Measurements from ENCODE around the gene ZBTB17.

ZBTB17 gene

GRCh38 chr1:15935056-15935950 lies 40.6 kb downstream of the ZBTB17 start:
- H3K36me3 ChIP-seq (replicated peaks): peaks cover 64% of the 10 kb centered on the region
- H3K27me3 ChIP-seq (replicated peaks): no peaks in the 10 kb centered on the region
- no peak for DNase-seq
- in situ Hi-C loops (cut with HindIII; ENCODE audit: low pct_ligation_motif_present, low sequenced_read_pairs): no loop called here
- H3K4me3 ChIP-seq (ENCODE audit: low read depth, low read length): no peak overlapping the region
- no peak overlapping the region for H3K27ac ChIP-seq
- TF ChIP-seq CTCF (IDR thresholded peaks at IDR 0.05; ENCODE audit: low read depth, low read length, missing control alignments): no peak

GRCh38 chr1:15934211-15935055 lies 41.5 kb downstream of the ZBTB17 start:
- Histone ChIP-seq H3K36me3 (replicated peaks) (peaks cover 71% of the 10 kb centered on the region), H3K27me3 (replicated peaks) (no peaks in the 10 kb centered on the region), H3K4me3 (ENCODE audit: low read depth, low read length) (no peak overlapping the region), H3K27ac (no peak overlapping the region)
- in situ Hi-C loops (cut with HindIII; ENCODE audit: low pct_ligation_motif_present, low sequenced_read_pairs): no loop called here
- DNase-seq: no peak
- TF ChIP-seq CTCF (IDR thresholded peaks at IDR 0.05; ENCODE audit: low read depth, low read length, missing control alignments): no peak

DNA sequence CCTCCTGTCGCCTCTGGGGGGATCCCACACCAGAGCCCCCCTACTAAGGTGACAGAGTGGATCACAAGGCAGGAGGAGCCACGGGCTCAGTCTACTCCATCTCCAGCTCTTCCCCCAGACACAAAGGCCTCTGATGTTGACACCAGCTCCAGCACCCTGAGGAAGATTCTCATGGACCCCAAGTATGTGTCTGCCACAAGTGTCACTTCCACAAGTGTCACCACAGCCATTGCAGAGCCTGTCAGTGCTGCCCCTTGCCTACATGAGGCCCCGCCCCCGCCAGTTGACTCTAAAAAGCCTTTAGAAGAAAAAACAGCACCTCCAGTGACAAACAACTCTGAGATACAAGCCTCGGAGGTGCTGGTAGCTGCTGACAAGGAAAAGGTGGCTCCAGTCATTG lies 42.2 kb downstream of the ZBTB17 start:
- Histone ChIP-seq H3K27me3 (replicated peaks) (no peaks in the 10 kb centered on the region), H3K36me3 (replicated peaks) (peaks cover 71% of the 10 kb centered on the region), H3K27ac (no peak overlapping the region), H3K4me3 (ENCODE audit: low read depth, low read length) (no peak overlapping the region)
- TF ChIP-seq CTCF (IDR thresholded peaks at IDR 0.05; ENCODE audit: low read depth, low read length, missing control alignments): no peak
- in situ Hi-C loops (cut with HindIII; ENCODE audit: low pct_ligation_motif_present, low sequenced_read_pairs): no loop called here
- no peak for DNase-seq

DNA sequence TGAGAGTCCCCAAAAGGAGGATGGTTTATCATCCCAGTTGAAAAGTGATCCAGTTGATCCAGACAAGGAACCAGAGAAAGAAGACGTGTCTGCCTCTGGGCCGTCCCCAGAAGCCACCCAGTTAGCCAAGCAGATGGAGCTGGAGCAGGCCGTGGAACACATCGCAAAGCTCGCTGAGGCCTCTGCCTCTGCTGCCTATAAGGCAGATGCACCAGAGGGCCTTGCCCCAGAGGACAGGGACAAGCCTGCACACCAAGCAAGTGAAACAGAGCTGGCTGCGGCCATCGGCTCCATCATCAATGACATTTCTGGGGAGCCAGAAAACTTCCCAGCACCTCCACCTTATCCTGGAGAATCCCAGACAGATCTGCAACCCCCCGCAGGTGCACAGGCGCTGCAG lies 43.3 kb downstream of the ZBTB17 start:
- in situ Hi-C loops (cut with HindIII; ENCODE audit: low pct_ligation_motif_present, low sequenced_read_pairs): no loop called here
- no peak for DNase-seq
- TF ChIP-seq CTCF (IDR thresholded peaks at IDR 0.05; ENCODE audit: low read depth, low read length, missing control alignments): no peak
- no peak overlapping the region for H3K27ac ChIP-seq
- no peak overlapping the region for H3K4me3 ChIP-seq (ENCODE audit: low read depth, low read length)
- no peaks in the 10 kb centered on the region for H3K27me3 ChIP-seq (replicated peaks)
- H3K36me3 ChIP-seq (replicated peaks): peaks cover 76% of the 10 kb centered on the region

- no peak overlapping the region for H3K4me3 ChIP-seq (ENCODE audit: low read depth, low read length)
- in situ Hi-C loops (cut with HindIII; ENCODE audit: low pct_ligation_motif_present, low sequenced_read_pairs): no loop called here
- H3K36me3 ChIP-seq (replicated peaks): peaks cover 72% of the 10 kb centered on the region
- TF ChIP-seq CTCF (IDR thresholded peaks at IDR 0.05; ENCODE audit: low read depth, low read length, missing control alignments): no peak
- no peak overlapping the region for H3K27ac ChIP-seq
- H3K27me3 ChIP-seq (replicated peaks): no peaks in the 10 kb centered on the region
- DNase-seq: no peak
Measured at GRCh38 chr1:15931884-15932283, 44.0 kb downstream of the ZBTB17 start.

Measured in brain microvascular endothelial cell (primary cell).